CD4-positive, CD25-positive, alpha-beta regulatory T cell (primary cell): ENCODE data around the gene EPAS1. TPM values are rescaled to one million over a fixed set of nuclear protein-coding genes. Genes with fewer than 3 reads are reported as not detected.

ENCODE experiments used
- ATAC-seq, 2 donors: fragments of 150-1000 bp; cut with Tn5 transposase; one replicate each; pipeline ENCODE4 v1.10.0; 2021; ENCODE audit warnings: low read depth in 2 of 2, moderate number of reproducible peaks in 2 of 2, moderate library complexity in 1 of 2
- DNase-seq, 3 donors: peaks; one replicate each; pipeline versions ENCODE4 v3.0.0 to v3.0.0-alpha.2; 2012 to 2022; ENCODE audit warnings: mixed read lengths in 1 of 3
- H3K27ac ChIP-seq: one replicate; pipeline ENCODE4 v1.7.0; 2013; ENCODE audit warnings: mild to moderate bottlenecking, low read length; ENCODE audit not compliant: insufficient read depth, poor library complexity, severe bottlenecking
- H3K27me3 ChIP-seq: one replicate; pipeline ENCODE4 v1.7.0; 2013; ENCODE audit warnings: low read length; ENCODE audit not compliant: control insufficient read depth, insufficient read depth
- H3K36me3 ChIP-seq: one replicate; pipeline ENCODE4 v1.7.0; 2013; ENCODE audit warnings: mild to moderate bottlenecking, low read length, moderate library complexity; ENCODE audit not compliant: control insufficient read depth, insufficient read depth
- H3K4me1 ChIP-seq: 2 replicates; pipeline ENCODE4 v1.7.0; 2013; ENCODE audit warnings: mild to moderate bottlenecking, low read length; ENCODE audit not compliant: insufficient read depth, control insufficient read depth, poor library complexity, severe bottlenecking
- H3K4me3 ChIP-seq: one replicate; pipeline ENCODE4 v1.7.0; 2013; ENCODE audit warnings: low read depth, mild to moderate bottlenecking, low read length, moderate library complexity
- H3K9me3 ChIP-seq, 2 experiments: 1 replicate in 1 of 2; 2 replicates in 1 of 2; pipeline ENCODE4 v1.7.0; 2013; ENCODE audit warnings: low read length in 2 of 2, mild to moderate bottlenecking in 1 of 2, moderate library complexity in 1 of 2; ENCODE audit not compliant: control insufficient read depth in 2 of 2
- H3K27ac Mint-ChIP-seq, 3 donors: one replicate each; pipeline ENCODE4 v1.8.0; 2020 to 2022; ENCODE audit warnings: mild to moderate bottlenecking in 3 of 3, mixed read lengths in 3 of 3, moderate library complexity in 2 of 3
- H3K27me3 Mint-ChIP-seq: one replicate; pipeline ENCODE4 v1.8.0; 2022; ENCODE audit warnings: mild to moderate bottlenecking, mixed read lengths
- H3K36me3 Mint-ChIP-seq: one replicate; pipeline ENCODE4 v1.8.0; 2020; ENCODE audit warnings: mixed read lengths
- H3K4me1 Mint-ChIP-seq, 4 donors: one replicate each; pipeline ENCODE4 v1.8.0; 2020 to 2022; ENCODE audit warnings: mixed read lengths in 4 of 4, mild to moderate bottlenecking in 1 of 4
- H3K4me3 Mint-ChIP-seq, 4 donors: one replicate each; pipeline ENCODE4 v1.8.0; 2020 to 2022; ENCODE audit warnings: mild to moderate bottlenecking in 4 of 4, mixed read lengths in 4 of 4, moderate library complexity in 3 of 4
- H3K9me3 Mint-ChIP-seq, 7 donors: one replicate each; pipeline ENCODE4 v1.8.0; 2020 to 2022; ENCODE audit warnings: mixed read lengths in 7 of 7, mild to moderate bottlenecking in 3 of 7, moderate library complexity in 2 of 7
- polyA plus RNA-seq, 4 donors: library from polyadenylated mRNA; unstranded; fragments of 300-500 nt; fragmentation: Illumina TruSeq; gene quantifications; one replicate each; pipeline ENCODE4 v1.2.3, GENCODE V29; 2021
- total RNA-seq: library from RNA; stranded (reverse); gene quantifications from one replicate; pipeline ENCODE4 v1.2.3, GENCODE V29; 2022

Gene EPAS1
- total and polyA plus RNA-seq, 5 donors from 2014 or later: 0.22 to 4.4 (median 0.31) TPM; not detected in 2

GRCh38 chr2:46257980-46258379 is 39.2 kb upstream of the EPAS1 start:
- DNase-seq (no peak), ATAC-seq (no peak)
- Mint-ChIP-seq H3K27me3 (no peaks in the 10 kb centered on the region), H3K36me3 (no peaks in the 10 kb centered on the region), H3K4me1 (peaks cover 0 to 2% (median 0%) of the 10 kb centered on the region in 4 donors), H3K9me3 (peaks cover 0 to 2% (median 0%) of the 10 kb centered on the region in 7 donors), H3K27ac (no peak overlapping the region), H3K4me3 (no peak overlapping the region)
- Histone ChIP-seq H3K36me3 (no peaks in the 10 kb centered on the region), H3K4me3 (no peak overlapping the region), H3K4me1 (no peaks in the 10 kb centered on the region), H3K27me3 (no peaks in the 10 kb centered on the region), H3K9me3 (no peaks in the 10 kb centered on the region), H3K27ac (no peak overlapping the region)

GRCh38 chr2:46258937-46259776 is 38.0 kb upstream of the EPAS1 start:
- H3K27me3 ChIP-seq: no peaks in the 10 kb centered on the region
- Mint-ChIP-seq H3K27me3 (no peaks in the 10 kb centered on the region), H3K27ac (no peak overlapping the region), H3K4me1 (peaks cover 0 to 2% (median 0%) of the 10 kb centered on the region in 4 donors), H3K36me3 (no peaks in the 10 kb centered on the region), H3K4me3 (no peak overlapping the region), H3K9me3 (peaks cover 0 to 2% (median 0%) of the 10 kb centered on the region in 7 donors)
- H3K9me3 ChIP-seq: no peaks in the 10 kb centered on the region
- ATAC-seq (no peak), DNase-seq (no peak)
- H3K36me3 ChIP-seq: no peaks in the 10 kb centered on the region
- H3K4me3 ChIP-seq: no peak overlapping the region
- H3K4me1 ChIP-seq: no peaks in the 10 kb centered on the region
- no peak overlapping the region for H3K27ac ChIP-seq

DNA sequence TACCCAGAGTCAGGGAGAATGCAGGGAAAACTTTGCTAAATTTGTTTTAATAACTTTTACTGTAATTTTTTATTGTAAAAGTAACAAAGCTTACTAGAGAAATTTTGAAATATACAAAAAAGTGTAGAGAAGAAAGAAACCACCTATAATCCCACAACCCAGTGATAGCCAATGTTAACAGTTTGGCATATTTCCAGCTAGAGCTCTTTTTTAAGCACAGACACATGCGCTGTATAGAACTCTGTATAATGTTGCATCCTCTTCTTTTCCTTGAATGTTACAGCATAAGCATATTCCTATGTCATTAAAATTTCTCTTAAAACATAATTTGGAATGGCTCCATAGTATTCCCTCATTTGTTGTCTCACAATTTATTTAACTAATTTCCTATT is 37.4 kb upstream of the EPAS1 start:
- no peak for DNase-seq
- no peak for ATAC-seq
- Histone ChIP-seq H3K36me3 (no peaks in the 10 kb centered on the region), H3K4me1 (no peaks in the 10 kb centered on the region), H3K9me3 (no peaks in the 10 kb centered on the region), H3K27me3 (no peaks in the 10 kb centered on the region), H3K27ac (no peak overlapping the region), H3K4me3 (no peak overlapping the region)
- Mint-ChIP-seq H3K4me1 (peaks cover 0 to 2% (median 0%) of the 10 kb centered on the region in 4 donors), H3K27ac (no peak overlapping the region), H3K9me3 (peaks cover 0 to 2% (median 0%) of the 10 kb centered on the region in 7 donors), H3K27me3 (no peaks in the 10 kb centered on the region), H3K4me3 (no peak overlapping the region), H3K36me3 (no peaks in the 10 kb centered on the region)

GRCh38 chr2:46260305-46260704 is 36.9 kb upstream of the EPAS1 start:
- H3K9me3 Mint-ChIP-seq: peaks cover 0 to 2% (median 0%) of the 10 kb centered on the region in 7 donors
- Histone ChIP-seq H3K4me3 (no peak overlapping the region), H3K27ac (no peak overlapping the region), H3K4me1 (no peaks in the 10 kb centered on the region), H3K9me3 (no peaks in the 10 kb centered on the region), H3K27me3 (no peaks in the 10 kb centered on the region), H3K36me3 (no peaks in the 10 kb centered on the region)
- ATAC-seq: no peak
- no peak for DNase-seq
- H3K36me3 Mint-ChIP-seq: no peaks in the 10 kb centered on the region
- peaks cover 0 to 2% (median 0%) of the 10 kb centered on the region in 4 donors for H3K4me1 Mint-ChIP-seq
- H3K27me3 Mint-ChIP-seq: no peaks in the 10 kb centered on the region
- H3K27ac Mint-ChIP-seq: no peak overlapping the region
- no peak overlapping the region for H3K4me3 Mint-ChIP-seq

GRCh38 chr2:46262248-46262938 is 34.8 kb upstream of the EPAS1 start:
- H3K36me3 Mint-ChIP-seq: no peaks in the 10 kb centered on the region
- H3K4me1 ChIP-seq: no peaks in the 10 kb centered on the region
- DNase-seq (no peak), ATAC-seq (no peak)
- H3K4me3 ChIP-seq: no peak overlapping the region
- H3K27me3 ChIP-seq: no peaks in the 10 kb centered on the region
- peaks cover 0 to 2% (median 0%) of the 10 kb centered on the region in 4 donors for H3K4me1 Mint-ChIP-seq
- no peaks in the 10 kb centered on the region for H3K36me3 ChIP-seq
- H3K27ac ChIP-seq: no peak overlapping the region
- H3K9me3 ChIP-seq: no peaks in the 10 kb centered on the region
- no peak overlapping the region for H3K4me3 Mint-ChIP-seq
- H3K9me3 Mint-ChIP-seq: peaks cover 0 to 2% (median 0%) of the 10 kb centered on the region in 7 donors
- H3K27me3 Mint-ChIP-seq: no peaks in the 10 kb centered on the region
- H3K27ac Mint-ChIP-seq: no peak overlapping the region

DNA sequence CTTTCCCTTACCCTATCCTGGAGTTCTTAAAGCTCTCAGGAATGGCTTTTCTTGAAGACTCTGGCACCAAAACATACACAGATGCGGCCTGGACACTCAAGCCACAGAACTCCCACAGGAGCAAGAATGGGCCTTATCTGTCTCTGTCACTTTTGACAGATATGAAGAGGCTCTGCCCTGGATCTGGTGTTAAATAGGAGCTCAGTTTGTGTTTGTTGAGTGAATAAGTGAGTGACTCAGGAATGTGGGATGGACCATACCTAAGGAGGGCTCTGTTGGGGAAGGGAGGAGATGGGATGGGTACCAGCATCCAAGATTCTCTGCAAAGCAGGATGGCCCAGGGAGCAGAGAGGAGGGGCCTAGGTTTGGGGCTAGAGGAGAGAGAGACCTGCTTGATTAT is 33.9 kb upstream of the EPAS1 start:
- H3K9me3 Mint-ChIP-seq: peaks cover 0 to under 1% (median 0%) of the 10 kb centered on the region in 7 donors
- ATAC-seq (no peak), DNase-seq (no peak)
- no peak overlapping the region for H3K27ac Mint-ChIP-seq
- H3K4me1 ChIP-seq: no peaks in the 10 kb centered on the region
- H3K4me1 Mint-ChIP-seq: peaks cover 0 to 2% (median 0%) of the 10 kb centered on the region in 4 donors
- no peaks in the 10 kb centered on the region for H3K36me3 ChIP-seq
- H3K36me3 Mint-ChIP-seq: no peaks in the 10 kb centered on the region
- peaks cover 2% of the 10 kb centered on the region for H3K27me3 Mint-ChIP-seq
- H3K4me3 Mint-ChIP-seq: no peak overlapping the region
- H3K9me3 ChIP-seq: no peaks in the 10 kb centered on the region
- no peak overlapping the region for H3K4me3 ChIP-seq
- H3K27me3 ChIP-seq: no peaks in the 10 kb centered on the region
- no peak overlapping the region for H3K27ac ChIP-seq

DNA sequence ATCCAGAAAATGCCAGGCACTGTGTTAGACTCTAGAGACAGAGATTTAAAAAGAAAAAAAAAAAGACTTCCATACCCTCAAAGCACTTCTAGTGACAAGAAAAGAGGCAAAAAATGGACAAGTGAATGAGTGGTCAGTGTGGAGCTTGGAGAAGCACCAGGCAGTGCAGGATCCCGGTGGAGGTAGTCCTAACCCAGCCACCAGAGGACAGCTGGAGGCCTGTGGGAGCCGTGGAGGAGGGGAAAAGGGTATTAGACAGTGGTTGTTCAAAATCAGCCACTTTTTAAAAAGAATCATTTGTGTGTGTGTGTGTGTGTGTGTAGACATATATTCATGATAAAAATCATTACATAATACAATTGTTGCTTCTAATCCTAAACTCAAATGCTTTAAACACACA is 32.8 kb upstream of the EPAS1 start:
- Histone ChIP-seq H3K4me1 (no peaks in the 10 kb centered on the region), H3K4me3 (no peak overlapping the region), H3K27me3 (no peaks in the 10 kb centered on the region), H3K9me3 (no peaks in the 10 kb centered on the region), H3K27ac (no peak overlapping the region), H3K36me3 (no peaks in the 10 kb centered on the region)
- Mint-ChIP-seq H3K4me3 (no peak overlapping the region), H3K36me3 (no peaks in the 10 kb centered on the region), H3K27ac (no peak overlapping the region), H3K27me3 (peaks cover 4% of the 10 kb centered on the region), H3K4me1 (peaks cover 0 to 2% (median 0%) of the 10 kb centered on the region in 4 donors), H3K9me3 (no peaks in the 10 kb centered on the region)
- DNase-seq (no peak), ATAC-seq (no peak)
